Measurements from ENCODE around the gene EPB41L1. TPM values are rescaled to one million over a fixed set of nuclear protein-coding genes. Genes with fewer than 3 reads are reported as not detected.

The EPB41L1 gene
- total and polyA plus RNA-seq, 2 experiments from 2014 or later: 17.0 to 19.2 TPM

GRCh38 chr20:36264426-36265246, 110.1 kb downstream of the EPB41L1 start:
- 75 to 80% methylated on average over 20 of the region's 20 CpGs for WGBS, 2 experiments (ENCODE audit: low coverage in 1 of 2, low lambda C conversion rate in 2 of 2, missing lambda C conversion rate in 2 of 2)
- Histone ChIP-seq H3K9me2 (ENCODE audit: insufficient read depth) (no peaks in the 10 kb centered on the region), H3K27ac (no peak overlapping the region), H3K4me2 (ENCODE audit: unreplicated experiment) (no peak overlapping the region), H3K27me3 (replicated peaks; ENCODE audit: insufficient read depth) (peaks cover 3% of the 10 kb centered on the region; the same call in 1 of the 2 replicates), H3K4me3 (no peak overlapping the region), H3K9me3 (ENCODE audit: low read depth) (no peaks in the 10 kb centered on the region), H3F3A (ENCODE audit: insufficient read depth) (no peaks in the 10 kb centered on the region), H3K79me2 (ENCODE audit: insufficient read depth) (no peaks in the 10 kb centered on the region), H3K9ac (no peak overlapping the region), H3K36me3 (ENCODE audit: low read depth) (no peaks in the 10 kb centered on the region), H3K4me1 (ENCODE audit: insufficient read depth) (no peaks in the 10 kb centered on the region), H4K20me1 (ENCODE audit: insufficient read depth) (no peaks in the 10 kb centered on the region), H2AFZ (no peak overlapping the region)
- TF ChIP-seq EZH2phosphoT487 (IDR thresholded peaks at IDR 0.05; ENCODE audit: insufficient read depth, low read depth) (no peak), EZH2 (IDR thresholded peaks at IDR 0.05; ENCODE audit: insufficient read depth, poor library complexity, severe bottlenecking) (no peak)
- in situ Hi-C loops (cut with MboI): no loop called here
- DNase-seq: no peak

GRCh38 chr20:36266189-36266588, 111.6 kb downstream of the EPB41L1 start:
- H3K27me3 ChIP-seq (replicated peaks; ENCODE audit: insufficient read depth): peaks cover 3% of the 10 kb centered on the region; the same call in 1 of the 2 replicates
- H3K9ac ChIP-seq: no peak overlapping the region
- H2AFZ ChIP-seq: no peak overlapping the region
- WGBS, 2 experiments (ENCODE audit: low coverage in 1 of 2, low lambda C conversion rate in 2 of 2, missing lambda C conversion rate in 2 of 2): 57 to 59% methylated on average over 4 to 6 of the region's 6 CpGs
- TF ChIP-seq EZH2phosphoT487 (IDR thresholded peaks at IDR 0.05; ENCODE audit: insufficient read depth, low read depth): no peak
- H3K4me1 ChIP-seq (ENCODE audit: insufficient read depth): no peaks in the 10 kb centered on the region
- H3K4me3 ChIP-seq: no peak overlapping the region
- H3K9me2 ChIP-seq (ENCODE audit: insufficient read depth): no peaks in the 10 kb centered on the region
- H3F3A ChIP-seq (ENCODE audit: insufficient read depth): no peaks in the 10 kb centered on the region
- in situ Hi-C loops (cut with MboI): no loop called here
- H3K4me2 ChIP-seq (ENCODE audit: unreplicated experiment): no peak overlapping the region
- H3K36me3 ChIP-seq (ENCODE audit: low read depth): no peaks in the 10 kb centered on the region
- H3K9me3 ChIP-seq (ENCODE audit: low read depth): no peaks in the 10 kb centered on the region
- H4K20me1 ChIP-seq (ENCODE audit: insufficient read depth): no peaks in the 10 kb centered on the region
- no peaks in the 10 kb centered on the region for H3K79me2 ChIP-seq (ENCODE audit: insufficient read depth)
- no peak for DNase-seq
- H3K27ac ChIP-seq: no peak overlapping the region

DNA sequence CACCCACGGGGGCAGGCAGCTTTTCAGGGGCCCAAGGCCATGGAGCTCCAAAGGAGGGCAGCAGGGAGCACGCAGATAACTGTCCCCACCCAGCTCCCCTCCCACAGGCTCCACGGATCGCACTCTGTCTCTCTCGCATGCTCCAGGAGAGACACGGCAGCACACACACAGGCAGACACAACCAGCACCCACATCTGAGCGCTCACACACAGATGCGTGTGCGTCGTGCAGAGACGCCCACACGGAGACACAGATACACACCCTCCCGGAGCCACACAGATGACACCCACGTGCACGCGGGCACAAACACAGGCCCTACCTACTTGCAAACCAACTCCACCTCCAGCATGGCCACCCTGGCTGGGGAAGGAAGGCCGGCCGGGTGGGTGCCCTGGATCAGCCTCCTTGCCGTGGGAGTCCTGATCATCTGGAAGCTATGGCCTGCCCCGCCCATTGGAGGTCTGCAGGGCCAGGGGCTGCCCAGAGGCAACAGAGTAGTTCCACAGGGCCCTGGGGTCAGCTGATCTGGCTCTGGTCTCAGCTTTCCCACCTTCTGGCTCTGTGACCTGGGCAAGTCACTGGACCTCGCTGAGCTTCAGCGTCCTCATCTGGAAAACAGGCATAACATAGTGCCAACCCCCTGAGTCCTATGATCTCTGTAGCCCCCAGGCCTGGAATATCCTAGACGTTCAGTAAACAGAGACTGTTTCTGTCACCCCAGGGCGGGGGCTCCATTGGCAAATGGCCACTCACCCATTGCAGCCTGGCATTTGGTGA, 113.3 kb downstream of the EPB41L1 start:
- H3F3A ChIP-seq (ENCODE audit: insufficient read depth): no peaks in the 10 kb centered on the region
- no peak overlapping the region for H3K27ac ChIP-seq
- no peaks in the 10 kb centered on the region for H4K20me1 ChIP-seq (ENCODE audit: insufficient read depth)
- no peaks in the 10 kb centered on the region for H3K79me2 ChIP-seq (ENCODE audit: insufficient read depth)
- no peak overlapping the region for H3K9ac ChIP-seq
- in situ Hi-C loops (cut with MboI): no loop called here
- H3K4me1 ChIP-seq (ENCODE audit: insufficient read depth): no peaks in the 10 kb centered on the region
- H3K9me2 ChIP-seq (ENCODE audit: insufficient read depth): no peaks in the 10 kb centered on the region
- no peaks in the 10 kb centered on the region for H3K36me3 ChIP-seq (ENCODE audit: low read depth)
- TF ChIP-seq EZH2phosphoT487 (IDR thresholded peaks at IDR 0.05; ENCODE audit: insufficient read depth, low read depth): no peak
- no peak for TF ChIP-seq EZH2 (IDR thresholded peaks at IDR 0.05; ENCODE audit: insufficient read depth, poor library complexity, severe bottlenecking)
- 60 to 66% methylated on average over 23 to 24 of the region's 24 CpGs for WGBS, 2 experiments (ENCODE audit: low coverage in 1 of 2, low lambda C conversion rate in 2 of 2, missing lambda C conversion rate in 2 of 2)
- H2AFZ ChIP-seq: no peak overlapping the region
- no peaks in the 10 kb centered on the region for H3K9me3 ChIP-seq (ENCODE audit: low read depth)
- DNase-seq: no peak
- no peak overlapping the region for H3K4me2 ChIP-seq (ENCODE audit: unreplicated experiment)
- H3K27me3 ChIP-seq (replicated peaks; ENCODE audit: insufficient read depth): peaks cover 3% of the 10 kb centered on the region; the same call in 1 of the 2 replicates
- H3K4me3 ChIP-seq: no peak overlapping the region

DNA sequence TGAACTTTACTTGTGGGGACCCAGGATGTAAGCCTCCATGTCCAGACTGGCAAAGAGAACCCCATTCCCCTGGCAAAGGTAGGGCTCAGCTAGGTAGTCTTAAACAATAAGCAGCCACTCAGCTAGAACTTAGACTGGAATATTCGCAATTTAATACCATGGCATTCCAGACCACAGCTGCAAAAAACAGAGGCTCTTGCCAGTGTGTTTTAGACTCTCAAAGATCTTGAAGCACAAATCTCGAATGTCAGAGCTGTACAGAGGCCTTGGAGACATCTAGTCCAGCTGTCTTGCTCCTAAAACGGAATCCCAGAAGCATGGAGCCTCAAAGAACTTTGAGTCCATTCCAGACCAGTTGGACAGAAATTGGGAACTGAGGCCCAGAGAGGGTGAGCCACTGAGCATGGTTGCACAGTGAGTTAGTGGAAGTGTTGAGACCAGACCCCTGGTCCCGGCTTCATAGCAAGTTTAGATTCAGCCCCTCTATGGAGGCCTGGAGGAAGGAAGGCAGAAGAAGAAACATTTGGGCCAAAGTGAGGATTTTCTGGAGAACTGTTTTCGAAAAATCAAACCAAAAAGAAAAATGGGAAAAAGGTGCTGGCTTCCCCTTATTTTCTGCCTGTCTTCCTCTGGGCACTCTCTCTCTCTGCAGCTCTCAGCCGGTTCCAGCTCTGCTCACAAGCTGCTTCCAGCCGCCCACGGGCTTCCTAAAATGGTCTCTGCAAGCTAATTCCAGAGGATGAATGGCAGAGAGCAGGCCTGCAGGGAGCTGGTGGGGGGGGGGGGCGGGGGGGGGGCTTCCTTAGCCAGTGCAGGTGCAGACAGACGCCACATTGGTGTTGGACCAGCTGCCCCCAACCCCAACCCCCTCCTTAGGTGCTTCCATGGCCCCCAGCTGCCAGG, 114.2 kb downstream of the EPB41L1 start:
- Histone ChIP-seq H3K4me3 (no peak overlapping the region), H3K4me1 (ENCODE audit: insufficient read depth) (no peaks in the 10 kb centered on the region), H3K36me3 (ENCODE audit: low read depth) (no peaks in the 10 kb centered on the region), H3K9me2 (ENCODE audit: insufficient read depth) (no peaks in the 10 kb centered on the region), H3K9me3 (ENCODE audit: low read depth) (no peaks in the 10 kb centered on the region), H4K20me1 (ENCODE audit: insufficient read depth) (no peaks in the 10 kb centered on the region), H3K9ac (no peak overlapping the region), H3K4me2 (ENCODE audit: unreplicated experiment) (no peak overlapping the region), H3K79me2 (ENCODE audit: insufficient read depth) (no peaks in the 10 kb centered on the region), H3K27ac (no peak overlapping the region), H2AFZ (no peak overlapping the region), H3F3A (ENCODE audit: insufficient read depth) (no peaks in the 10 kb centered on the region), H3K27me3 (replicated peaks; ENCODE audit: insufficient read depth) (peaks cover 6% of the 10 kb centered on the region)
- WGBS, 2 experiments (ENCODE audit: low coverage in 1 of 2, low lambda C conversion rate in 2 of 2, missing lambda C conversion rate in 2 of 2): 54 to 55% methylated on average over 8 to 9 of the region's 10 CpGs
- in situ Hi-C loops (cut with MboI): no loop called here
- peak; percentile 35 for DNase-seq
- TF ChIP-seq EZH2phosphoT487 (IDR thresholded peaks at IDR 0.05; ENCODE audit: insufficient read depth, low read depth): no peak
- TF ChIP-seq EZH2 (IDR thresholded peaks at IDR 0.05; ENCODE audit: insufficient read depth, poor library complexity, severe bottlenecking): no peak
